Spinal cord (tissue), 10 donors: ENCODE measurements around the gene FSD1. TPM values are rescaled to one million over a fixed set of nuclear protein-coding genes. Genes with fewer than 3 reads are reported as not detected.
"Not testable (repeated sequence)": the region's sequence is repeated elsewhere in the genome, so short reads cannot be mapped to it uniquely, and the experiment has no call there.

Source experiments
- DNase-seq, 6 donors: peaks; one replicate each; pipeline versions ENCODE4 v3.0.0 to v3.0.0-alpha.2; 2013 to 2015; ENCODE audit warnings: low spot score in 6 of 6, low read depth in 4 of 6
- H3K27ac ChIP-seq: one replicate; pipeline ENCODE4 v1.5.1; 2013; ENCODE audit warnings: low read depth, low read length, control low read depth
- H3K27me3 ChIP-seq: one replicate; pipeline ENCODE4 v1.6.1; 2013; ENCODE audit warnings: low read length; ENCODE audit not compliant: control insufficient read depth, insufficient read depth
- H3K36me3 ChIP-seq: one replicate; pipeline ENCODE4 v1.6.1; 2013; ENCODE audit warnings: low read length; ENCODE audit not compliant: control insufficient read depth, insufficient read depth
- H3K4me1 ChIP-seq: one replicate; pipeline ENCODE4 v1.6.1; 2013; ENCODE audit warnings: low read length; ENCODE audit not compliant: control insufficient read depth, insufficient read depth
- H3K4me3 ChIP-seq: one replicate; pipeline ENCODE4 v1.5.1; 2013; ENCODE audit warnings: low read depth, low read length, control low read depth
- H3K9me3 ChIP-seq: one replicate; pipeline ENCODE4 v1.6.1; 2013; ENCODE audit warnings: low read length; ENCODE audit not compliant: control insufficient read depth, insufficient read depth
- WGBS: methylation state at CpG from one replicate; pipeline ENCODE4 v1.1.5; 2013; ENCODE audit warnings: missing lambda C conversion rate; ENCODE audit not compliant: insufficient coverage; 5-methylcytosine and 5-hydroxymethylcytosine counted together
- polyA plus RNA-seq, 2 donors: library from polyadenylated mRNA; unstranded; fragments of 120-200 nt; gene quantifications; one replicate each; pipeline ENCODE4 v1.2.1, GENCODE V29; 2013; ENCODE audit not compliant: insufficient read length in 2 of 2
- total RNA-seq, 2 donors: library from RNA; depleted of rRNA in 1 of 2; stranded (reverse); fragments of 120-200 nt in 1 of 2; fragments of >200 nt in 1 of 2; gene quantifications; one replicate each; pipeline versions ENCODE4 v1.2.3 to v1.2.4, GENCODE V29; 2013 to 2014
- donor health status: healthy.

The FSD1 gene
- total and polyA plus RNA-seq, 4 donors = 15.9 to 118 (median 70.8) TPM

GRCh38 chr19:4267901-4268815 is 36.2 kb upstream of the FSD1 start:
- H3K36me3 ChIP-seq = peaks cover 87% of the 10 kb centered on the region
- peaks cover 4% of the 10 kb centered on the region for H3K4me1 ChIP-seq
- no peak for DNase-seq
- no peaks in the 10 kb centered on the region for H3K27me3 ChIP-seq
- no peak overlapping the region for H3K4me3 ChIP-seq
- 92% methylated on average over 27 of the region's 30 CpGs for WGBS
- no peaks in the 10 kb centered on the region for H3K9me3 ChIP-seq
- no peak overlapping the region for H3K27ac ChIP-seq

GRCh38 chr19:4268816-4269430 is 35.5 kb upstream of the FSD1 start:
- Histone ChIP-seq H3K36me3 (peaks cover 85% of the 10 kb centered on the region), H3K9me3 (no peaks in the 10 kb centered on the region), H3K27me3 (no peaks in the 10 kb centered on the region), H3K27ac (no peak overlapping the region), H3K4me1 (peaks cover 4% of the 10 kb centered on the region), H3K4me3 (no peak overlapping the region)
- DNase-seq = no peak
- WGBS = 94% methylated on average over 12 of the region's 13 CpGs

GRCh38 chr19:4272894-4273293 is 31.5 kb upstream of the FSD1 start:
- Histone ChIP-seq H3K9me3 (no peaks in the 10 kb centered on the region), H3K27ac (no peak overlapping the region), H3K4me1 (peaks cover 10% of the 10 kb centered on the region), H3K27me3 (no peaks in the 10 kb centered on the region), H3K4me3 (no peak overlapping the region), H3K36me3 (peaks cover 52% of the 10 kb centered on the region)
- WGBS = 53% methylated on average over 5 of the region's 10 CpGs
- DNase-seq = no peak

GRCh38 chr19:4274321-4274686 is 30.1 kb upstream of the FSD1 start:
- 100% methylated on average over 4 of the region's 6 CpGs for WGBS
- H3K27me3 ChIP-seq, H3K27ac ChIP-seq, H3K9me3 ChIP-seq, DNase-seq, H3K4me3 ChIP-seq: not testable (repeated sequence)
- Histone ChIP-seq H3K4me1 (peaks cover 19% of the 10 kb centered on the region), H3K36me3 (peaks cover 38% of the 10 kb centered on the region)

- peaks cover 15% of the 10 kb centered on the region for H3K36me3 ChIP-seq
- H3K4me3 ChIP-seq = no peak overlapping the region
- peaks cover 30% of the 10 kb centered on the region for H3K4me1 ChIP-seq
- 28% methylated on average over 13 of the region's 16 CpGs for WGBS
- peak in 1 of 6 donors; percentile 31 for DNase-seq
- H3K27ac ChIP-seq = no peak overlapping the region
- no peaks in the 10 kb centered on the region for H3K9me3 ChIP-seq
- peaks cover 9% of the 10 kb centered on the region for H3K27me3 ChIP-seq
Observed at GRCh38 chr19:4277191-4277696, 27.2 kb upstream of the FSD1 start.

- Histone ChIP-seq H3K9me3 (no peaks in the 10 kb centered on the region), H3K27me3 (peaks cover 9% of the 10 kb centered on the region), H3K27ac (no peak overlapping the region), H3K4me1 (peaks cover 30% of the 10 kb centered on the region), H3K4me3 (no peak overlapping the region), H3K36me3 (peaks cover 11% of the 10 kb centered on the region)
- DNase-seq = peak in 1 of 6 donors; percentile 9
- WGBS = 22% methylated on average over 4 of the region's 4 CpGs
Observed at GRCh38 chr19:4278010-4278409, 26.4 kb upstream of the FSD1 start.

- H3K36me3 ChIP-seq = peaks cover 7% of the 10 kb centered on the region
- H3K27me3 ChIP-seq = peaks cover 9% of the 10 kb centered on the region
- peaks cover 30% of the 10 kb centered on the region for H3K4me1 ChIP-seq
- peak within 1 kb of the TSS; percentile 42 for H3K4me3 ChIP-seq
- no peaks in the 10 kb centered on the region for H3K9me3 ChIP-seq
- H3K27ac ChIP-seq = peak within 1 kb of the TSS; percentile 25
- DNase-seq = peak in 2 of 6 donors; percentile 53 to 71
- WGBS = 2% methylated on average over 14 of the region's 44 CpGs
Observed at GRCh38 chr19:4278419-4279266, 25.8 kb upstream of the FSD1 start, which contains the start of gene SHD. Gene SHD (plus strand): TSS chr19:4279266. CDS start chr19:4280064, 798 bp downstream.

- WGBS = under 1% methylated on average over 20 of the region's 30 CpGs
- peaks cover 9% of the 10 kb centered on the region for H3K27me3 ChIP-seq
- DNase-seq = no peak
- peaks cover 30% of the 10 kb centered on the region for H3K4me1 ChIP-seq
- peak overlapping the region; percentile 42 for H3K4me3 ChIP-seq
- peaks cover 5% of the 10 kb centered on the region for H3K36me3 ChIP-seq
- no peaks in the 10 kb centered on the region for H3K9me3 ChIP-seq
- no peak overlapping the region for H3K27ac ChIP-seq
Observed at GRCh38 chr19:4279267-4279529, 25.2 kb upstream of the FSD1 start.
